ENCODE data around the gene SIX3. TPM values are rescaled to one million over a fixed set of nuclear protein-coding genes. Genes with fewer than 3 reads are reported as not detected.

The SIX3 gene
- total RNA-seq = not detected

GRCh38 chr2:44941551-44942234 lies at the start of gene SIX3:
TSS of gene SIX3 (plus strand) at chr2:44941702. CDS start at chr2:44942105, 403 bp downstream.
- CTCF ChIA-PET = interaction anchor here (2.4 kb wide), 1 partner anchor 462 kb away, joined by 10 read pairs; no protein-coding TSS in a partner anchor
- intact Hi-C loops (cut with micrococcal nuclease) = loop anchor here (5.0 kb wide), 1 partner anchor 61 kb away; no protein-coding TSS in a partner anchor
- peak within 1 kb of the TSS; percentile 70 for H3K4me3 Mint-ChIP-seq
- no peaks in the 10 kb centered on the region for H3K9me3 Mint-ChIP-seq
- peak; percentile 63 for DNase-seq
- H3K27me3 Mint-ChIP-seq = peaks cover 75% of the 10 kb centered on the region
- no peaks in the 10 kb centered on the region for H3K36me3 Mint-ChIP-seq
- POLR2A ChIA-PET = no interaction called here
- H3K27ac Mint-ChIP-seq = no peak within 1 kb of the TSS
- H3K4me1 Mint-ChIP-seq (ENCODE audit: low read depth) = peaks cover 37% of the 10 kb centered on the region

GRCh38 chr2:44894058-44894457 lies 47.4 kb upstream of the SIX3 start:
- Mint-ChIP-seq H3K27me3 (peaks cover 8% of the 10 kb centered on the region), H3K36me3 (peaks cover 6% of the 10 kb centered on the region), H3K4me1 (ENCODE audit: low read depth) (peaks cover 10% of the 10 kb centered on the region), H3K4me3 (no peak overlapping the region), H3K9me3 (peaks cover 22% of the 10 kb centered on the region), H3K27ac (no peak overlapping the region)
- CTCF ChIA-PET = no interaction called here
- DNase-seq = peak; percentile 48
- POLR2A ChIA-PET = no interaction called here
- intact Hi-C loops (cut with micrococcal nuclease) = loop anchor here (1.0 kb wide), 1 partner anchor 58 kb away; no protein-coding TSS in a partner anchor

GRCh38 chr2:44895061-44895460 lies 46.4 kb upstream of the SIX3 start:
- Mint-ChIP-seq H3K36me3 (peaks cover 6% of the 10 kb centered on the region), H3K4me3 (no peak overlapping the region), H3K9me3 (peaks cover 22% of the 10 kb centered on the region), H3K27me3 (peaks cover 8% of the 10 kb centered on the region), H3K27ac (no peak overlapping the region), H3K4me1 (ENCODE audit: low read depth) (peaks cover 10% of the 10 kb centered on the region)
- no peak for DNase-seq
- ChIA-PET CTCF (no interaction called here), POLR2A (interaction anchor here (0.6 kb wide), 1 partner anchor 769 kb away, joined by 3 read pairs; no protein-coding TSS in a partner anchor)
- intact Hi-C loops (cut with micrococcal nuclease) = no loop called here

DNA sequence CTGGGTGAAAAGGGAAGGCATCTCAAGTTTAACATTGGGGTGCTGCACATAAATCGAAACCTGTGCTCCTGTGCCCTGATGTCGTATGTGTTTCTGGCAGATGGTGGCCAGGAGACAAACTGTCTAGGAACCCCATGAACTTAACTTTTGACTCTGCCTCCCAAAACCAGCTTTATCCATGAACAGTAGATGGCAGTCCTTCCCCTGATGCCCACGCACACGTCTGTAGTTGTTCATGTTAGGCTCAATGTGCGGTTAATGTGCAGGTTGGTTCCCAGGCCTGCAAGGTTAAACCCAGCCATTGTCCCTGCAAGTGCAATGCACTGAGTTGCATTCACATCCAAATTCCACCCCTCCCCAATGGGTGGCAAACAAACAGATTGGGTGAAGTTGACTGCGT lies 44.1 kb upstream of the SIX3 start:
- no peak overlapping the region for H3K4me3 Mint-ChIP-seq
- ChIA-PET POLR2A (no interaction called here), CTCF (interaction anchor here (1.4 kb wide), 1 partner anchor 58 kb away, joined by 4 read pairs; no protein-coding TSS in a partner anchor)
- intact Hi-C loops (cut with micrococcal nuclease) = no loop called here
- peaks cover 15% of the 10 kb centered on the region for H3K27me3 Mint-ChIP-seq
- no peak overlapping the region for H3K27ac Mint-ChIP-seq
- H3K36me3 Mint-ChIP-seq = peaks cover 2% of the 10 kb centered on the region
- no peak for DNase-seq
- H3K4me1 Mint-ChIP-seq (ENCODE audit: low read depth) = peaks cover 10% of the 10 kb centered on the region
- peaks cover 12% of the 10 kb centered on the region for H3K9me3 Mint-ChIP-seq

DNA sequence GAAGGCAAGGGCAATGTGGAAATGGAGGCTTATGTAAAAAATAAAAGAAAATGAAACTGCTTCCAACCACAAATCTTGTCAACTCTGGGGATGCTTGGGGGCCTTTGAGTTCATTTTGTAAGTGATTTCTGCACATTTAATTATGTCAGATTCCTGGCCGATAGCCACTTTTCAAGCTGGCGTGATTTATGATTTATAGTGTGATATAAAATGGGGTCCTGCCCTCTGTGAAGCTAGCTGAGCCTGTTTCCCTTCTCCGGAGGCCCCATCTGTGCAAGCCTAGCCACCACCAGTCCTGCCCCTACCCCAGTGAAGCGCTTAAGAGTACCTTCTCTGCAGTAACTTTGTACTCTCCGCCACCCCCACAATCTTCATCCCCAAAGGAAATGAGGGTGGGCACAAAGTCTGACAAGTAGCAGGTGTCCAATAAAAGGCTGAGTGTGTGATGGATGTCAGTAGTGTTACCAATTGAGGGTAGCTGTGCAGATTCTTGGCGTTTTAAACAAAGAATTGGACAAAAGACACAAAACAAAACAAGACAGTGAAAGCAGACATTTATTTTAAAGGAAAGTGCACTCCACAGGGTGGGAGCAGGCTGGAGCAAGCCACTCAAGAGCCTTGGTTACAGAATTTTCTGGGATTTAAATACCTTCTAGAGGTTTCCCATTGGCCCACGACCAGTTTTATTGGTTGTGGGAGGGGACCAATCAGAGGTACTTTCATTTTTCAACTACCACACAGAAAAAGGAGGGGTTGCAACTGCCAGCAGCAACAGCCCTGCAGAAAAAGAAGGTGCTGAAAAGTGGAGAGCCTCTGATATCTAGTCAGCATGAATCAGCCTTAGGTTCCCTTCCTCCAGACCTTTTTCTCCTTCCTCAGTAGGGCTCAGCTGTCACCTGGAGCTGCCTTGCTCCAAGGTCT lies 39.0 kb upstream of the SIX3 start:
- Mint-ChIP-seq H3K4me1 (ENCODE audit: low read depth) (no peaks in the 10 kb centered on the region), H3K27ac (no peak overlapping the region), H3K4me3 (no peak overlapping the region), H3K36me3 (no peaks in the 10 kb centered on the region), H3K9me3 (no peaks in the 10 kb centered on the region), H3K27me3 (peaks cover 16% of the 10 kb centered on the region)
- DNase-seq = no peak
- intact Hi-C loops (cut with micrococcal nuclease) = no loop called here
- ChIA-PET CTCF (no interaction called here), POLR2A (no interaction called here)

- intact Hi-C loops (cut with micrococcal nuclease) = no loop called here
Measured at GRCh38 chr2:44904578-44904977, 36.9 kb upstream of the SIX3 start.

DNA sequence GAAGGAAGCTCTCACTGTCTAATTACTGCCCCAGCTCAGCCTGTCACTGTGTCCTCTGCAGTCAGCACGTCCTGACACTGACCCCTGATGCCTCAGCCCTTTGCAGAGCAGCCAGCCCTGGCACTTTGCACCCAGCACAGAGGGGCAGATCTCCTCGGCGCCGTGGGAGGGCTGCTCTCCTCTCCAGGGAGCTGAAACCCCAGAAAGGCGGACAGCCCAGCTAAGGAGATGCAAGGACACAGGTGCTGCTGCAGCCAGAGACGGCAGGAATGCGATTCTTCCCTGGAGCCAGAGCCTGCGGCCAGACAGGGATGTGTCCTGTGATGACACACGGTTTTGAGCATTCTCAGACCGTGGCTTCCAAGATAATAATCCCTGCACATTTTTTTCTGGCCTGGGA lies 34.5 kb upstream of the SIX3 start:
- H3K36me3 Mint-ChIP-seq = no peaks in the 10 kb centered on the region
- H3K27ac Mint-ChIP-seq = no peak overlapping the region
- no peak for DNase-seq
- POLR2A ChIA-PET = no interaction called here
- CTCF ChIA-PET = no interaction called here
- intact Hi-C loops (cut with micrococcal nuclease) = no loop called here
- peaks cover 8% of the 10 kb centered on the region for H3K27me3 Mint-ChIP-seq
- peaks cover 13% of the 10 kb centered on the region for H3K9me3 Mint-ChIP-seq
- no peaks in the 10 kb centered on the region for H3K4me1 Mint-ChIP-seq (ENCODE audit: low read depth)
- H3K4me3 Mint-ChIP-seq = no peak overlapping the region

More at GRCh38 chr2:44904578-44904977, 36.9 kb upstream of the SIX3 start:
- ChIA-PET POLR2A (no interaction called here), CTCF (no interaction called here)
- H3K9me3 Mint-ChIP-seq = peaks cover 2% of the 10 kb centered on the region
- no peak overlapping the region for H3K4me3 Mint-ChIP-seq
- H3K27me3 Mint-ChIP-seq = peaks cover 15% of the 10 kb centered on the region
- H3K27ac Mint-ChIP-seq = no peak overlapping the region
- no peaks in the 10 kb centered on the region for H3K36me3 Mint-ChIP-seq
- DNase-seq = no peak
- no peaks in the 10 kb centered on the region for H3K4me1 Mint-ChIP-seq (ENCODE audit: low read depth)

DNA sequence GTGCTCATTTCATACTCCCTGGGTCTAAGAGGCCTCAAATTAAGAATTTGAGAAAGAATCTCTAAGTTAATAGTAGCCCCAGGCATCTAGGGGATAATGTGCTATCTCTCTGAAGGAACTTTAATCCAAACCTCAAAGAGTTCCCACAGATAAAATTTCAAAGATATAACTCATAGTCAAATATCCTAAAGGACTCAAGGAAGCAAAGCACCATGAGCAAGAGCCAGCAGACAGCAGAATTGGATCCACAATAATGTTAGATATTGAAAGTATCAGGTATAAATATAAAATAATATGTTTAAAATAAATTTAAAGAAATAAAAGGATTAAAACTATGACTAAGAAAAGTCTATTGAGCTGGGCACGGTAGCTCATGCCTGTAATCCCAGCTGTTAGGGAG lies 31.7 kb upstream of the SIX3 start:
- H3K36me3 Mint-ChIP-seq = no peaks in the 10 kb centered on the region

GRCh38 chr2:44912660-44913059 lies 28.8 kb upstream of the SIX3 start:
- DNase-seq = no peak
- Mint-ChIP-seq H3K4me1 (ENCODE audit: low read depth) (no peaks in the 10 kb centered on the region), H3K9me3 (peaks cover 13% of the 10 kb centered on the region), H3K27me3 (peaks cover 10% of the 10 kb centered on the region), H3K36me3 (no peaks in the 10 kb centered on the region), H3K27ac (no peak overlapping the region), H3K4me3 (no peak overlapping the region)
- POLR2A ChIA-PET = no interaction called here
- CTCF ChIA-PET = no interaction called here
- intact Hi-C loops (cut with micrococcal nuclease) = no loop called here

More for the DNA sequence above, 31.7 kb upstream of the SIX3 start:
- peaks cover 8% of the 10 kb centered on the region for H3K27me3 Mint-ChIP-seq
- POLR2A ChIA-PET = no interaction called here
- H3K4me1 Mint-ChIP-seq (ENCODE audit: low read depth) = no peaks in the 10 kb centered on the region
- H3K9me3 Mint-ChIP-seq = peaks cover 13% of the 10 kb centered on the region
- no peak overlapping the region for H3K4me3 Mint-ChIP-seq
- H3K27ac Mint-ChIP-seq = no peak overlapping the region
- DNase-seq = no peak
- intact Hi-C loops (cut with micrococcal nuclease) = no loop called here
- CTCF ChIA-PET = no interaction called here

DNA sequence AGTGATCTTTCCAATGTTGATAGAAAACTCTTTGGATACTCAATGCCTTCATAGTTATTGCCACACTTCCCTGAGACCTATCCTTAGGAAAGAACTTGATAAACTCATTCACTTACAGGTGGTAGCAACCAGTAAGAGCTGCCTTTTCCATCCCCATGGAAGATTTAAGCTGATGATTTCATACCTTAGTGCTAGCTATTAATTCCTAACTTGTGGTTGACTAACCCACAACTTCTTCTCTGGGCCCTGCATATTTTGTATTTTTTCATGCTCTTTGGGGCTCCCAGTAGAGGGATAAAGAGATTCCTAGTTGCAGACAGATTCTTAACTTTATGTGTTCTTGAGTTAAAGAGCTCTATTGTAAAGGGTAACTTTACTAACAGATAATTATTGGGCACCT lies 25.2 kb upstream of the SIX3 start:
- ChIA-PET CTCF (interaction anchor here (1.3 kb wide), 1 partner anchor 39 kb away, joined by 3 read pairs; no protein-coding TSS in a partner anchor), POLR2A (no interaction called here)
- Mint-ChIP-seq H3K4me1 (ENCODE audit: low read depth) (no peaks in the 10 kb centered on the region), H3K27me3 (peaks cover 23% of the 10 kb centered on the region), H3K9me3 (peaks cover under 1% of the 10 kb centered on the region), H3K4me3 (no peak overlapping the region), H3K36me3 (no peaks in the 10 kb centered on the region), H3K27ac (no peak overlapping the region)
- DNase-seq = no peak
- intact Hi-C loops (cut with micrococcal nuclease) = no loop called here

DNA sequence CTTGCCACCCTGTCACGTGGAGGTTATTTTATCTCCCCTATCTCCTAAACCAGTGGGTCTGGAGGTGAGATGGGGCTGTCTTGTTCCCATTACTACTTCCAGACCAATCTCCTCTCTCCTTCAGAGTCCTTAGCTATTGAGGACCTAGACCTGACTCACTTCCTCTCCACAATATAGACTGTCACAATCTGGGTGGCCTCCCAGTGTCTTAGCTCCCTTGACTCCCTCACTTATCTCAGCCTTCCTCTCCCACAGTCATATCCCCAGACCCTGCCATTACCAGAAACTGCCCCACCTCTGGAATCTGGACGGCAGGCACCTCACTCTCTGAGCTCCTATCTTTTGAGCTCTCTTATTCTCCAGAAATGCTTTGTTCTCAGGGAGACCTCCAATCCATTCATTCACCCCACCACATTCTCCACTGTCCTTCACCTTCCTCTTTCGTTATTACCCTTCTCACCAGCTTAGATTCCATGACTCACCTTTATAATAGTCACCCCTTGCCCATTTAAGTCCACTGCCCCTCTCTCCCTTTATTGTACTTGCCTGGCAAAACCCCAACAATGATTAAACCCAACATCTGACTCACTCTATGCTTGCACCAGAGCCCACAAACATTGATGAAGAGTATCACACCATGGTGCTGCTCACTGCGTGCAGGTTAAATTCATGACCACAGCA lies 23.3 kb upstream of the SIX3 start:
- no peaks in the 10 kb centered on the region for H3K36me3 Mint-ChIP-seq
- ChIA-PET POLR2A (no interaction called here), CTCF (interaction anchor here (1.1 to 1.8 kb wide), 2 partner anchors 9 to 37 kb away, joined by 3 to 4 read pairs; no protein-coding TSS in a partner anchor)
- H3K27me3 Mint-ChIP-seq = peaks cover 36% of the 10 kb centered on the region
- no peaks in the 10 kb centered on the region for H3K4me1 Mint-ChIP-seq (ENCODE audit: low read depth)
- H3K9me3 Mint-ChIP-seq = no peaks in the 10 kb centered on the region
- no peak for DNase-seq
- intact Hi-C loops (cut with micrococcal nuclease) = no loop called here
- no peak overlapping the region for H3K27ac Mint-ChIP-seq
- no peak overlapping the region for H3K4me3 Mint-ChIP-seq

DNA sequence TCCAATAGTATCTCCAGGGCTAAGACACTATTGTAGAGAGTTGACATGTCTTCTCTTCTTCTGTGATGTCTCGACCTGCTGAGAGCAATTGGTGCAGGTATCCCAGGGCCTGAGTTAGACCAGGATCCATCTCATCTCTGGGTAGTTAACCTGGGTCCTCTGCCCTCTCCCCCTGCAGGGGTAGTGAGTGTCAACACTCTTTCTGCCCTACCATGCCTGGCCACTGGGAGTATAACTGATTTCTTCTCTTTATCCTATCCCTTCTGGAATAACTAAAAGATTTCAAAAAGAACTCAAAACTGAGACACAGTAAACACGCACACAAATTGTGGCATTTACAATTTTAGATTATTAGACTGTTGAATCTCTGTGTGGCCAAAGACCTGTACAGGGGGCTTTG lies 20.8 kb upstream of the SIX3 start:
- POLR2A ChIA-PET = no interaction called here
- intact Hi-C loops (cut with micrococcal nuclease) = no loop called here
- CTCF ChIA-PET = interaction anchor here (1.0 kb wide), 1 partner anchor 17 kb away, joined by 3 read pairs; no protein-coding TSS in a partner anchor

More for the DNA sequence above, 20.8 kb upstream of the SIX3 start:
- H3K36me3 Mint-ChIP-seq = no peaks in the 10 kb centered on the region
- H3K27ac Mint-ChIP-seq = no peak overlapping the region
- DNase-seq = no peak
- H3K4me1 Mint-ChIP-seq (ENCODE audit: low read depth) = no peaks in the 10 kb centered on the region
- peaks cover 56% of the 10 kb centered on the region for H3K27me3 Mint-ChIP-seq
- H3K4me3 Mint-ChIP-seq = no peak overlapping the region
- no peaks in the 10 kb centered on the region for H3K9me3 Mint-ChIP-seq

All from activated CD4-positive, alpha-beta memory T cell treated with anti-CD3 and anti-CD28 coated beads for 36 hours (primary cell).